22Rv1 (cell line): ENCODE measurements around the gene SCN3A.
A peak's percentile ranks its signal among the peaks of the same experiment; 100 is the strongest.

Experiments used
- H3K27ac ChIP-seq: fragments of 450-650 bp; 2 replicates; pipeline ENCODE4 v1.5.1; 2017
- CTCF ChIP-seq: fragments of 450-650 bp; IDR thresholded peaks from 2 replicates; pipeline ENCODE4 v1.5.1; 2017; ENCODE audit warnings: mild to moderate bottlenecking
- ZFX ChIP-seq: fragments of 450-650 bp; IDR thresholded peaks from 2 replicates; pipeline ENCODE4 v1.6.1; 2017; ENCODE audit warnings: antibody characterized with exemption, borderline replicate concordance

Gene SCN3A

DNA sequence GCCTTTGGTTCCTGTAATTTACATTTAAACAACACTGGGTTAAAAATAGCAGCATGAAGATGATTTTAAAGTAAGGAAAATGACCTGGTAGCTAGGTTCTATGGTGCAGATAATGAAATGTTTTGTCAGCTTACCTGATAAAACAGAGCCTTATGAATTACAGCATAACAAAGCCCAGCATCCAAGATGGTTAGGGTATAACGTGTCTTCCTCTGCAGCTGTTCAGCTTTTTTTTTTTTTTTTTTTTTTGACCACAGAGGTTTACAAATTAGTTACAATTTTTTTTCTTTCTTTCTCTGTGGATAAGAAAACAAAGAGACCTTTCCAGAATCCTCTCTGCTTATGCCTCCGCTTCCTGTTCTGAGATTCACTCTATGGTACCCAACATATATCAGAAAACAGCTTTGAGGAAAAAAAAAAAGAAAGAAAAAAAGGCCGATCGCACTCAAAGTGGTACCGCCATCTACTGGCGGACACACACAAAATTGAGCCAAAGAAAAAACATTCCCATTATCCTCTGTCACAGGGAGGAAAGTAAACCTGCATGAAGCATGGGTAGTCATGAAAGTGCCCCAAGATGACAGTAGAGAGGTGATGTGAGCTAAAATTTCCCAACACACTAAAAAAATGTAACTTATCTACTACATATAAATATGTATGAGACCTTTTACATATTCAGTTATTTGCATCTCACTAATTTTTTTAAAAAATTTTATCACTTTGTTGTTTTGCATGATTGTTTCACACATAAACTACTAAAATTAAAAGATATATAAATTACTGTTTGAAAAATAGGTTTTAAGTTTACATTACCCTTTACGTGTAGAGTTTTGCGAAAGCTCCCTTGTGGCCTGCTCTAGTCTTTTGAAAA lies at the start of gene SCN3A:
Gene SCN3A (minus strand): TSS at position 362 of the 871 bp plus-strand sequence. CDS start 27,656 bp downstream, outside the sequence.
- TF ChIP-seq CTCF = peak; percentile 73
- TF ChIP-seq ZFX = no peak
- H3K27ac ChIP-seq = no peak within 1 kb of the TSS

GRCh38 chr2:165253178-165253577 lies 49.3 kb upstream of the SCN3A start:
- H3K27ac ChIP-seq = no peak overlapping the region
- TF ChIP-seq ZFX (no peak), CTCF (no peak)

DNA sequence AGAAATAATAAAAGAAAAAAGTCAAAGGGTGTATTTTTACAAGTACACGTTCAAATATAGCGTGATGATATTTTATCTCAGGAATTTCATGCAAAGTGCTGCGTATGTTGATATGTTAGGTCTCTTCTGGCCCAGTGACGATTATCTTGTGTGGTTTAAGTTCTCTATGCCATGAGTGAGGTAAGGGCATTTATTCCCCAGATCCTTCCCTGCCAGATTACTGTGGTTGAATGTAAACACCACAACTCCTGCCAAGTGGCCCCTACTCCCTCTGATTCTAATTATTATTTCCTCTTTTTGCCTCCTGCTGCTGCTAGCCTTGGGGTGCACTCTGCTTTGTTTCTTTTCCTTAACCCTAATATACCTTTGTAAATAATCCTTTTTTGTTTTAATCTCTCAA lies 47.5 kb upstream of the SCN3A start:
- TF ChIP-seq CTCF (no peak), ZFX (no peak)
- no peak overlapping the region for H3K27ac ChIP-seq

- no peak overlapping the region for H3K27ac ChIP-seq
- TF ChIP-seq CTCF (no peak), ZFX (no peak)
Observed at GRCh38 chr2:165248238-165248637, 44.4 kb upstream of the SCN3A start.

- no peak overlapping the region for H3K27ac ChIP-seq
- TF ChIP-seq ZFX (no peak), CTCF (no peak)
Observed at GRCh38 chr2:165245081-165245793, 41.4 kb upstream of the SCN3A start.

DNA sequence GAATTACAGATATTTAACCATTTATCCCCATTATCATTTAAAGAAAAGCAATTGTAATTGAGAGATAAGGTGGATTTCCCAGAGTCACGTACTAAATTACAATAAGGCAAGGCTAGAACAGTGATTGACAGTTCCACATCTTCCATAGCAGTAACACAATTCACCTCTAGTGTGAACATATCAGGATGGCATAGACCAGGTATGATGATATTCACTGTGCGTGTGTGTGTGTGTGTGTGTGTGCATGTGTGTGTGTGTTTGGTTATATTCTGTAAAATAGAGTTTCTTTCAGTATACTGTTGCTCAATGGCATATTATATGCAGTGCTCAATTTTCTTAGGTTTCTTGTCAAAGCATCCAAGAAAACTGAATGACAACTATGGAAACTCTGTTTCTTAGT lies 37.1 kb upstream of the SCN3A start:
- no peak overlapping the region for H3K27ac ChIP-seq
- TF ChIP-seq ZFX (no peak), CTCF (no peak)
